Middle frontal gyrus (tissue), 1 donor: Measurements from ENCODE around the gene EVA1C.
"Not testable (repeated sequence)": the region's sequence is repeated elsewhere in the genome, so short reads cannot be mapped to it uniquely, and the experiment has no call there.

Experiments used
- DNase-seq: peaks from one replicate; pipeline ENCODE4 v3.0.0-alpha.2; 2015; ENCODE audit warnings: low spot score; ENCODE audit errors: extremely low spot score

Gene EVA1C

GRCh38 chr21:32461503-32461902, 49.0 kb downstream of the EVA1C start:
- DNase-seq = no peak

GRCh38 chr21:32462564-32462963, 50.1 kb downstream of the EVA1C start:
- not testable (repeated sequence) for DNase-seq

- no peak for DNase-seq
These were observed 50.9 kb downstream of the EVA1C start for GRCh38 chr21:32463367-32463766.

GRCh38 chr21:32463889-32464300, 51.4 kb downstream of the EVA1C start:
- no peak for DNase-seq

- DNase-seq = no peak
These were observed 54.8 kb downstream of the EVA1C start for GRCh38 chr21:32467291-32467690.

- DNase-seq = no peak
These were observed 56.2 kb downstream of the EVA1C start for GRCh38 chr21:32468681-32469111.

- DNase-seq = no peak
These were observed 57.1 kb downstream of the EVA1C start for GRCh38 chr21:32469628-32470027.

- no peak for DNase-seq
These were observed 57.7 kb downstream of the EVA1C start for GRCh38 chr21:32470206-32470605.

- no peak for DNase-seq
These were observed 60.6 kb downstream of the EVA1C start for GRCh38 chr21:32472890-32473765.

GRCh38 chr21:32474179-32475059, 61.9 kb downstream of the EVA1C start:
- no peak for DNase-seq

GRCh38 chr21:32475162-32475812, 62.8 kb downstream of the EVA1C start:
- DNase-seq = no peak

- no peak for DNase-seq
These were observed 64.3 kb downstream of the EVA1C start for GRCh38 chr21:32476661-32477423.

- DNase-seq = no peak
These were observed 64.9 kb downstream of the EVA1C start for GRCh38 chr21:32477424-32477745.

- DNase-seq = no peak
These were observed 69.4 kb downstream of the EVA1C start for GRCh38 chr21:32481875-32482408.

- no peak for DNase-seq
These were observed 70.2 kb downstream of the EVA1C start for GRCh38 chr21:32482565-32483292.

- DNase-seq = no peak
These were observed 70.7 kb downstream of the EVA1C start for GRCh38 chr21:32483293-32483595.

GRCh38 chr21:32484706-32485380, 72.3 kb downstream of the EVA1C start:
- DNase-seq = no peak

- DNase-seq = no peak
These were observed 79.9 kb downstream of the EVA1C start for GRCh38 chr21:32492376-32492775.

- DNase-seq = no peak
These were observed 82.6 kb downstream of the EVA1C start for GRCh38 chr21:32494934-32495709.
